PFSK-1 (cell line): Measurements from ENCODE around the gene FGF1.

ENCODE experiments used
- FOXP2 ChIP-seq: optimal IDR thresholded peaks from 2 replicates; pipeline ENCODE3; 2011; ENCODE audit warnings: borderline replicate concordance, control low read depth, inconsistent platforms; ENCODE audit not compliant: insufficient read depth; ENCODE audit errors: extremely low read length, extremely low read depth
- POLR2AphosphoS5 ChIP-seq: IDR thresholded peaks from 2 replicates; pipeline ENCODE4 v1.6.1; 2012; ENCODE audit warnings: low read depth, mild to moderate bottlenecking, control low read depth, low read length, moderate library complexity
- REST ChIP-seq, 2 experiments: IDR thresholded peaks; 2 replicates each; pipeline versions ENCODE4 v1.6.1 to v1.8.0; 2011 to 2012; ENCODE audit warnings: low read depth in 2 of 2, low read length in 2 of 2, control low read depth in 1 of 2, inconsistent platforms in 1 of 2, mild to moderate bottlenecking in 1 of 2, moderate library complexity in 1 of 2; ENCODE audit not compliant: insufficient read depth in 1 of 2
- SIN3A ChIP-seq: IDR thresholded peaks from 2 replicates; pipeline ENCODE4 v1.6.1; 2012; ENCODE audit warnings: mild to moderate bottlenecking, low read length, moderate library complexity, borderline replicate concordance; ENCODE audit not compliant: insufficient read depth
- TAF1 ChIP-seq: IDR thresholded peaks from 2 replicates; pipeline ENCODE4 v1.6.1; 2012; ENCODE audit warnings: low read length, control low read depth, borderline replicate concordance; ENCODE audit not compliant: insufficient read depth

FGF1 gene

GRCh38 chr5:142605611-142606010 lies 80.3 kb downstream of the FGF1 start:
- TF ChIP-seq POLR2AphosphoS5 (no peak), REST (IDR thresholded peaks at IDR 0.05; ENCODE audit: insufficient read depth in 1 of 2, low read depth in 2 of 2, low read length in 2 of 2) (no peak), TAF1 (no peak), SIN3A (no peak), FOXP2 (no peak)

GRCh38 chr5:142602720-142603245 lies 83.1 kb downstream of the FGF1 start:
- TF ChIP-seq SIN3A (no peak), FOXP2 (no peak), TAF1 (no peak)

GRCh38 chr5:142601432-142601831 lies 84.5 kb downstream of the FGF1 start:
- TF ChIP-seq REST (IDR thresholded peaks at IDR 0.05; ENCODE audit: insufficient read depth in 1 of 2, low read depth in 2 of 2, low read length in 2 of 2) (no peak), TAF1 (no peak), POLR2AphosphoS5 (no peak), SIN3A (no peak), FOXP2 (no peak)

DNA sequence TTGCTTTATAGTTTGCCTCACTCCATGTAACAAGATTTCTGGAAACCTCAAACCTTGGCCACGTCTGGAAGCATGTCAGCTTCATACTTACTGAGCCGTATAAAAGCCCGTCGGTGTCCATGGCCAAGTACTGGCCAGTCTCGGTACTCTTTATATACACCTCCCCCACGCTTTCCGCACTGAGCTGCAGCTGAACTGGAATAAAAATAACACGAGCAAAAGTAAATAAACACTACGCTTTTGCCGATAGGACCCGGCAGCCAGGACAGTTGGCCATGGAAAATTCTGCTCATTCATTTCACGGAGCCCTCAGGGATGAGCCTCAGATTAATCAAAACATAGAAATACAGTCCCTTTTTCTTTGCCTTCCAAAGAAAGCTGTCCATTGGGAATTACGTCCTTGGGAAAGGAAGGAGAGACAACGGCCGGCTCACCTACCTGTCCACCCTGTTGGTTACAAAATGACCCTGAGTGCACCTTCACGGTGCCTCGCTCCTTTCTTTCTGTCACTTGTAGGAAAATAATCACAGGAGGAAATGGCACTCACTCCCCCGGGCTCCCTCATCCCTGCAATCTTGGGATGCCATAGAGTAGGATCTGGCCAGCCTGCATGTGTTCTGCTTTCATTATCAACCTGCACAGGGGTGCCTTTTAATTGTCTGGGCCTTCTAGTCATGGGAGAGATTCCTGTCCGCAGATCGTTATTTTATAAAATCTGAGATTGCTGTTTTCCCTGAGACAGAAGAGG lies 85.1 kb downstream of the FGF1 start:
- no peak for TF ChIP-seq POLR2AphosphoS5
- no peak for TF ChIP-seq FOXP2
- TF ChIP-seq REST (IDR thresholded peaks at IDR 0.05; ENCODE audit: insufficient read depth in 1 of 2, low read depth in 2 of 2, low read length in 2 of 2), result 0 out of 4 replicates have a peak, but pooled peaks of 1 of the 2 experiments have one; percentile 33
- peak; percentile 76; the same call in 1 of the 2 replicates for TF ChIP-seq SIN3A
- peak; percentile 37; the same call in 1 of the 2 replicates for TF ChIP-seq TAF1

GRCh38 chr5:142600092-142600491 lies 85.8 kb downstream of the FGF1 start:
- TF ChIP-seq FOXP2, result no peak
- TF ChIP-seq TAF1, result no peak
- no peak for TF ChIP-seq SIN3A
- no peak for TF ChIP-seq POLR2AphosphoS5
- no peak for TF ChIP-seq REST (IDR thresholded peaks at IDR 0.05; ENCODE audit: insufficient read depth in 1 of 2, low read depth in 2 of 2, low read length in 2 of 2)
